ENCODE data around the gene DCDC1. TPM values are rescaled to one million over a fixed set of nuclear protein-coding genes. Genes with fewer than 3 reads are reported as not detected.
A peak's percentile ranks its signal among the peaks of the same experiment; 100 is the strongest.

Gene DCDC1
- total RNA-seq, 1 donor, result 0.18 TPM

DNA sequence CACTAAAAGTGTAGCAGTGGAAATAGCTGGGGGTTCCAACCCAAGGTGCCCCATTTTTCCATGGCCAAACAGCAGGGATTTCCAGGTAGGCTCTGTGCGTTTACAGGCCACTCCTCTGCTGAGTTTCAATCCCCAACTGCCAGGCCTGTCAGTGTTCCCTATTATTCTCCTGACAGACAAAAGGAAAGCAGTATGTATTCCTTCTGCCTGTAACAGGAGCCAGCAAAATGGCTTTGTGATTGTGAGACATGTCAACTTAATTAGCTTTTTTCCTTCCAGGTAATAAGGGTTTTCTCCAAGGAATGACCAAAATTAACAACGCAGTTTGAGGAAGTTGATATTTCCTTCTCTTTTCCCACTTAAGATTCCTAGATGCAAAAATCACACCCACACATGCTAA lies 506.3 kb downstream of the DCDC1 start:
- TF ChIP-seq, protein P1, sequence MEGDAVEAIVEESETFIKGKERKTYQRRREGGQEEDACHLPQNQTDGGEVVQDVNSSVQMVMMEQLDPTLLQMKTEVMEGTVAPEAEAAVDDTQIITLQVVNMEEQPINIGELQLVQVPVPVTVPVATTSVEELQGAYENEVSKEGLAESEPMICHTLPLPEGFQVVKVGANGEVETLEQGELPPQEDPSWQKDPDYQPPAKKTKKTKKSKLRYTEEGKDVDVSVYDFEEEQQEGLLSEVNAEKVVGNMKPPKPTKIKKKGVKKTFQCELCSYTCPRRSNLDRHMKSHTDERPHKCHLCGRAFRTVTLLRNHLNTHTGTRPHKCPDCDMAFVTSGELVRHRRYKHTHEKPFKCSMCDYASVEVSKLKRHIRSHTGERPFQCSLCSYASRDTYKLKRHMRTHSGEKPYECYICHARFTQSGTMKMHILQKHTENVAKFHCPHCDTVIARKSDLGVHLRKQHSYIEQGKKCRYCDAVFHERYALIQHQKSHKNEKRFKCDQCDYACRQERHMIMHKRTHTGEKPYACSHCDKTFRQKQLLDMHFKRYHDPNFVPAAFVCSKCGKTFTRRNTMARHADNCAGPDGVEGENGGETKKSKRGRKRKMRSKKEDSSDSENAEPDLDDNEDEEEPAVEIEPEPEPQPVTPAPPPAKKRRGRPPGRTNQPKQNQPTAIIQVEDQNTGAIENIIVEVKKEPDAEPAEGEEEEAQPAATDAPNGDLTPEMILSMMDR (IDR thresholded peaks at IDR 0.05; ENCODE audit: insufficient read depth, low read length), result no peak
- no peak for DNase-seq (ENCODE audit: low read depth)
- no peak overlapping the region for H3K4me3 ChIP-seq (ENCODE audit: low read depth, low read length)

DNA sequence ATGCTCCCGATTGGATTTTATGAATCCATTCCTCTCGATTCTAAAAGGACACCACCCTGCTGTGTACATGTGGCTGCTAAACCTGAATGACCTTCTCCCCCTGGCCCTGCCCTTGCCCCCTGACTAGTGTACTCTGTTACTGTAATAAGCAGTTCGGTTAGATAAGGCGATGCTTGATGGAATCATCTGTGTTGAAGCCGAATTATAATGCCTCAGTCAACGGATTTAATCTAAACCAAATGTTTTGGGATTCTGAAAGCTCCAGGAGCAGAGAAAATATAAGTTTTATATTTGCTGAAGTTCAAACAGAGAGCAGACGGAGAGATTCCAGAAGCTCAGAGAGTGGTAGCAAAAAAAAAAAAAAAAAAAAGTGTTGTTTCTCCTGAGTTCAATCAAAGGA lies 508.0 kb downstream of the DCDC1 start:
- DNase-seq (ENCODE audit: low read depth), result no peak
- TF ChIP-seq, protein P1 (IDR thresholded peaks at IDR 0.05; ENCODE audit: insufficient read depth, low read length), result no peak
- no peak overlapping the region for H3K4me3 ChIP-seq (ENCODE audit: low read depth, low read length)

DNA sequence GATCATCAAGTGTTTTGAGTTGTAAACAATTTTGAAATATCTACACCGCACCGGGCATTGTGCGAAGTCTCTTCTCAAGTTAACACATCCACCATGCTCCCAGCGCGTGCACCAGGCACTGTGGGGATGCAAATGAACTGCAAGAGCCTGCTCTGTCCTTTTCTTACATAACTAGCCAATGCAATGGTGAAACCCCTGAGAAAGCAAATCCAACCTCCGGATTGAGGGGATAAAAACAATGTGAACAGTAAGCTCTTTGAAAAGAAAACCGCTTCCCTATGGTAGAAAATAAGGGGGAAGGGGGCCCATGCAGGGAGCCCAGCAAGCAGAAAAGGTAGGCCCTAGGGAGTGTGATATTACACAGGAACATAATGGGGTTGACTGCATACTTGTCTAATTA lies 508.5 kb downstream of the DCDC1 start:
- TF ChIP-seq, protein P1 (IDR thresholded peaks at IDR 0.05; ENCODE audit: insufficient read depth, low read length), result no peak
- H3K4me3 ChIP-seq (ENCODE audit: low read depth, low read length), result no peak overlapping the region
- no peak for DNase-seq (ENCODE audit: low read depth)

DNA sequence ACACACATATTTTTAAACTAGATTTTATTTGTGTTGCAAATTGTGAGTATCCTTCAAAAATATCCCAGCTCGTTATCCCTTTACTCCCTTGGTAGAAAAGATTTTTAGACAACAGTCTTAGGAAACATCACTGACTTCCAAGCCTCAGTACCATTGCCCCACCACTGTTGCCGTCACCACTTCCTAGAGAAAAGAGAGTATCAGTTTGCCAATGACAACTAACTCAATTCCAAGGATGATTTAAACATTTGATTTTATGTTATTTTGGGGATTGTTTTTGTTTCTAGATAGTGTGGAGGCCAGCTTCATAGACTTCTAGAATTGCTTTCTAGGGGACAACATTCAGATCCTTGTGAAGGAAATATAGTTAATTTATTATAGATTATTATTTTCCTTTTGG lies 509.4 kb downstream of the DCDC1 start:
- no peak overlapping the region for H3K4me3 ChIP-seq (ENCODE audit: low read depth, low read length)
- DNase-seq (ENCODE audit: low read depth), result no peak
- TF ChIP-seq, protein P1 (IDR thresholded peaks at IDR 0.05; ENCODE audit: insufficient read depth, low read length), result no peak

DNA sequence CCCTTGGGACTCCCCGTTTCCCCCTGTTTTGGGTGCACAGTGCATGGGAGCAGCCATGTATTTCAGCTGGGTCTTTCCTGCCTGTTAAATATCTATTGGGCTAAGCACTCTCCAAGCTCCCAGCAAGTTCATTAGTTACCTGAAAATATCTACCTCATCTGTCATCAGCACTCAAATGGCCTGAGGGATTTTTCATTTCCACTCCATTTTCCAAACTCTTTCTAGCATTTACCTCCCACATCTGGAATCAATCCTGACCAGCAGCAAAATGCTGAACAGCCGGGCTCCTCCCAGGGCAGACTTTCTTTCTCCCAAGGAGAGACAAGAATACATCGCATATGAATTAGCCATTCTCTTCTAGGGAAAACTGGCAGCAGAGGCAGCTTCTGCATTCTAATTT lies 509.9 kb downstream of the DCDC1 start:
- no peak overlapping the region for H3K4me3 ChIP-seq (ENCODE audit: low read depth, low read length)
- TF ChIP-seq, protein P1 (IDR thresholded peaks at IDR 0.05; ENCODE audit: insufficient read depth, low read length), result no peak
- DNase-seq (ENCODE audit: low read depth), result no peak

DNA sequence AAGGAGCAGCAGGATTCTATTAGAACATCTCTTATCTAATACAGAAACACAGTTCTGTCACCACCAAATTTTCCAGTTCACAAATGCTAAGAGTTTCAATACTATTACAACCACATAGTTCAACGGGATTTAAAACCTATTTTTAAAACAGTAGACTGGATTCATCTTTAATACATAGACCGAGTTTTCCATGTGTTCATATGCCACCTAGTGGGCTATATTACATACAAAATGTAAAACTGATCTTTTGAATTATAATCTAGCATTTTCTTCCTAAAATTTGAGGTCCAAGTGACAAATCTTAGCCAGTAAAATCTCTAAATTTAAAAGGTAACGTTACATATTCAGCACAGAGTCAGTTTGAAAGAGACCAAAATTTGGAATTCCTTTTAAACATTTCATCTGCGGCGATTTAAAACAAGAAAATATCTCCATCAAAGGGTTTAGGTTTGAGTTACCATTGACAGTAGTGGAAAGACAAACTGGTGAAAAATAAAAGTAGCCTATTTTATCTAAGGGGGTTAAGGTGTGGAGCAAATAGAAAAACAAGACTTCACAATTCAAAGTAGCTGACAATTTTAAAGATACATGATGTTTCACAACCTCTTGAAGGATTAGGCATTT lies 514.0 kb downstream of the DCDC1 start:
- DNase-seq (ENCODE audit: low read depth), result peak; percentile 4
- H3K4me3 ChIP-seq (ENCODE audit: low read depth, low read length), result no peak overlapping the region
- TF ChIP-seq, protein P1 (IDR thresholded peaks at IDR 0.05; ENCODE audit: insufficient read depth, low read length), result peak; percentile 17

DNA sequence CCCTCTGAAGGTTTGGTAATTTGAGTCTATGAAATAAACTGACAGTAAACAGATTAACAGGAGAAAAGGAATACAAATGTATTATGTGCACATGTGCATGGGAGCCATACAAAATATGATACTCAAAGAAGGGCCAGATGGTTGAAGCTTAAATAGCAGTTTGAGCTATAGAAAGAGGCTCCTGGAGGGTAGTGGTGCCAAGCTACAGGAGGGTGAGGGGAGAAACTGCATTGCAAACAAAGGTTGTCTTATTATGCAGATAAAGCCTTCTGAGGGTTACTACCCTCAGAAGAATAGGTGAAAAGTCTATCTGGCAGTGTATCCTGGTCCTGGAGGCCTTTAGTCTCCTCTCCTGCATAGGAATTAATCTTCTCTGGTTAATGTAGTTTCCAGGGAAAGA lies 516.1 kb downstream of the DCDC1 start:
- TF ChIP-seq, protein P1 (IDR thresholded peaks at IDR 0.05; ENCODE audit: insufficient read depth, low read length), result no peak
- H3K4me3 ChIP-seq (ENCODE audit: low read depth, low read length), result no peak overlapping the region
- no peak for DNase-seq (ENCODE audit: low read depth)
